ENCODE data around the gene TMCO4.

GRCh38 chr1:19657511-19657910 lies 142.2 kb downstream of the TMCO4 start:
- TF ChIP-seq CTCF (IDR thresholded peaks at IDR 0.05) (no peak), EZH2 (IDR thresholded peaks at IDR 0.05; ENCODE audit: borderline replicate concordance, insufficient read depth, low read depth, low read length, poor library complexity, severe bottlenecking) (no peak)

Data from B cell (primary cell).